HEK293 (cell line): ENCODE measurements around the gene AGAP1.

Experiments used
- CTCF ChIP-seq: fragments of 450-650 bp; formaldehyde crosslinking; IDR thresholded peaks from 2 replicates; pipeline ENCODE4 v1.5.1; 2016; ENCODE audit warnings: missing biosample characterization, missing genetic modification characterization
- KLF10 ChIP-seq: fragments of 450-650 bp; IDR thresholded peaks from 2 replicates; pipeline ENCODE4 v1.5.1; 2018; ENCODE audit warnings: missing biosample characterization, mild to moderate bottlenecking, missing genetic modification characterization
- SCRT1 ChIP-seq: fragments of 450-650 bp; formaldehyde crosslinking; IDR thresholded peaks from 2 replicates; pipeline ENCODE4 v1.5.1; 2016; ENCODE audit warnings: missing biosample characterization, missing genetic modification characterization, borderline replicate concordance
- ZNF112 ChIP-seq: fragments of 450-650 bp; formaldehyde crosslinking; IDR thresholded peaks from 2 replicates; pipeline ENCODE4 v1.5.0; 2017; ENCODE audit warnings: missing biosample characterization, missing genetic modification characterization
- ZNF239 ChIP-seq: fragments of 450-650 bp; formaldehyde crosslinking; IDR thresholded peaks from 2 replicates; pipeline ENCODE4 v1.5.1; 2016; ENCODE audit warnings: missing biosample characterization, missing genetic modification characterization
- ZNF335 ChIP-seq: fragments of 450-650 bp; formaldehyde crosslinking; conservative IDR thresholded peaks from 2 replicates; pipeline ENCODE4 v1.5.1; 2016; ENCODE audit warnings: missing biosample characterization, missing genetic modification characterization
- ZNF560 ChIP-seq: fragments of 450-650 bp; formaldehyde crosslinking; IDR thresholded peaks from 2 replicates; pipeline ENCODE4 v1.5.1; 2017; ENCODE audit warnings: missing biosample characterization, missing genetic modification characterization, borderline replicate concordance
- ZSCAN16 ChIP-seq: fragments of 450-650 bp; formaldehyde crosslinking; IDR thresholded peaks from 2 replicates; pipeline ENCODE4 v1.5.1; 2016; ENCODE audit warnings: missing biosample characterization, missing genetic modification characterization

Gene AGAP1

GRCh38 chr2:236180831-236181453, 687.1 kb downstream of the AGAP1 start (continued):
- TF ChIP-seq ZNF112 (tag by site-specific recombination) (no peak), SCRT1 (tag by site-specific recombination) (no peak), ZNF239 (no peak), ZSCAN16 (tag by site-specific recombination) (no peak), ZNF335 (tag by site-specific recombination) (no peak), KLF10 (tag by site-specific recombination) (0 out of 2 replicates have a peak, but pooled peaks have one; percentile 13), CTCF (peak; percentile 33; the same call in 1 of the 2 replicates), ZNF560 (tag by site-specific recombination) (no peak)
- TF ChIP-seq, all 188 proteins: peak for 4
